NCI-H2227 treated with DMSO at 0.1 percent for 48 hours (cell line): Measurements from ENCODE around the gene ANKRD18A.

ENCODE experiments used
- DNase-seq: peaks from one replicate; lab custom pipeline; 2025; lab: John Stamatoyannopoulos, UW

Gene ANKRD18A

DNA sequence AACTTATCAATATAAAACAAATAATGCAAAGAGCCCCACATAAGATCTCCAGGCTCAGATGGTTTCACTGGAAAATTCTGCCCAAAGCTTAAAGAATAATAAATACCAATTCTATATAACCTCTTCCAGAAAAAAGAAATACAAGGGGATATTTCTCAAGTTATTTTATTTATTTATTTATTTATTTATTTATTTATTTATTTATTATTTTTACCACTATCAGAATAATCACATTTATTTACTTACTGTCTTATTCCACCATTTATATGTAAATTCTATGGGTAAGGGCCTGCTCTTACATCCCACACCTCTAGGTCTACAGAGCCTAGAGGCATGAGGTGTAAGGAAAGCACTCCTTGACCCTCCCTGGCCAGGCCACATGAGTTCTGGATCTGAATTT, 91.1 kb downstream of the ANKRD18A start:
- no peak for DNase-seq

- no peak for DNase-seq
These were observed 92.9 kb downstream of the ANKRD18A start for GRCh38 chr9:38527503-38527902.

DNA sequence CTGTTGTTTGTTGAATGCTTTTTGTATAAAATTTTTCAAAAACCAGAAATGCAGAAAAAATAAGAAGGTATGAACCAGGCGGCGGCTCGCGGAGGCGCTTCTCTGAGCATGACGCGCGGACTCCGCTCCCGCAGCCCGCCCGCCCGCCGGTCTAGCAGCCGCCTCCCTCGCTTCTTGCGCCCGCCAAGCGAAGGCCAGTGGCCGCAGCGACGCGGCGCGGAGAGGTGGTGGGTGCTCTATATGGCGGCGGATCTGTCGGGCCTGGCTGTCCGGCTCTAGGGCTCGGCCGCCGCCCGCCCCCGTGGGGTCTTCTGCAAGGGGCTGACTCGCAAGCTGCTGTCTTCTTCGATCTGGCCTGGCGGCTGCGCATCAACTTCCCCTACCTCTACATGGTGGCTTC, 93.8 kb downstream of the ANKRD18A start:
- DNase-seq, result no peak

DNA sequence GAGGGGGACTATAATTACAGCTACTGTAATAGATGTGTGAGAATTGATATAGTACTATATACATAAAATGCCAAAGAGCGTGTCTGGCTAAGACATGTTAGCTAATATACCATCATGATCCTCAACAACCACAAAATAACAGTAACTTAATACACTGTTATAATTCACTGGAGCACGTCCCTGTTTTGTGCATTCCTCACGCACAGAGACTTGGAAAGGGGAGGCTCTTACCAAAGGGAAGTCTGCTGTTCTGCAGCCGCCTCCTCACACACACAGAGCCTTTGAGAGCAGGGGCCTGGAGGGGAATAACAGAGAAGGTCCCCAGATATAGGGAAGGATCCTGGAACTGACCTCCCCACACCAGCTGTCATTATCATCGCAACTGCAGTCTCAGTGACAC, 97.3 kb downstream of the ANKRD18A start:
- no peak for DNase-seq

GRCh38 chr9:38521762-38522161, 98.6 kb downstream of the ANKRD18A start:
- no peak for DNase-seq
